Activated naive CD4-positive, alpha-beta T cell treated with anti-CD3 and anti-CD28 coated beads, Interleukin-2, amount 10 ng/mL, durations not matched to agents 7 days and 5 days (primary cell): Measurements from ENCODE around the gene CPXM2.
"Not testable (repeated sequence)": the region's sequence is repeated elsewhere in the genome, so short reads cannot be mapped to it uniquely, and the experiment has no call there.

ENCODE experiments used
- CTCF ChIA-PET: fragments of 350-600 bp; sonication (Branson Sonifier 250); formaldehyde crosslinking; loops from one replicate; lab custom pipeline; 2021; ENCODE audit warnings: antibody characterized with exemption; lab: Charles Lee
- DNase-seq: peaks from one replicate; pipeline ENCODE4 v3.0.0-alpha.2; 2020
- H3K27ac Mint-ChIP-seq: one replicate; pipeline ENCODE4 v1.8.0; 2021; ENCODE audit warnings: mild to moderate bottlenecking, moderate library complexity, mixed read lengths
- H3K27me3 Mint-ChIP-seq: one replicate; pipeline ENCODE4 v1.8.0; 2021; ENCODE audit warnings: mild to moderate bottlenecking, mixed read lengths
- H3K36me3 Mint-ChIP-seq: one replicate; pipeline ENCODE4 v1.8.0; 2021; ENCODE audit warnings: mixed read lengths
- H3K4me1 Mint-ChIP-seq: one replicate; pipeline ENCODE4 v1.8.0; 2021; ENCODE audit warnings: mixed read lengths
- H3K4me3 Mint-ChIP-seq: one replicate; pipeline ENCODE4 v1.8.0; 2021; ENCODE audit warnings: mild to moderate bottlenecking, moderate library complexity, mixed read lengths
- H3K9me3 Mint-ChIP-seq: one replicate; pipeline ENCODE4 v1.8.0; 2021; ENCODE audit warnings: mixed read lengths

Gene CPXM2

GRCh38 chr10:123741146-123741545 is 150.5 kb downstream of the CPXM2 start:
- Mint-ChIP-seq H3K4me3 (no peak overlapping the region), H3K4me1 (no peaks in the 10 kb centered on the region), H3K27me3 (no peaks in the 10 kb centered on the region), H3K9me3 (peaks cover 1% of the 10 kb centered on the region), H3K27ac (no peak overlapping the region), H3K36me3 (no peaks in the 10 kb centered on the region)
- DNase-seq = no peak
- CTCF ChIA-PET = no interaction called here

- H3K9me3 Mint-ChIP-seq, H3K4me1 Mint-ChIP-seq, H3K27me3 Mint-ChIP-seq, H3K4me3 Mint-ChIP-seq, H3K36me3 Mint-ChIP-seq, H3K27ac Mint-ChIP-seq, DNase-seq, CTCF ChIA-PET: not testable (repeated sequence)
Observed at GRCh38 chr10:123736917-123737316, 154.7 kb downstream of the CPXM2 start.

DNA sequence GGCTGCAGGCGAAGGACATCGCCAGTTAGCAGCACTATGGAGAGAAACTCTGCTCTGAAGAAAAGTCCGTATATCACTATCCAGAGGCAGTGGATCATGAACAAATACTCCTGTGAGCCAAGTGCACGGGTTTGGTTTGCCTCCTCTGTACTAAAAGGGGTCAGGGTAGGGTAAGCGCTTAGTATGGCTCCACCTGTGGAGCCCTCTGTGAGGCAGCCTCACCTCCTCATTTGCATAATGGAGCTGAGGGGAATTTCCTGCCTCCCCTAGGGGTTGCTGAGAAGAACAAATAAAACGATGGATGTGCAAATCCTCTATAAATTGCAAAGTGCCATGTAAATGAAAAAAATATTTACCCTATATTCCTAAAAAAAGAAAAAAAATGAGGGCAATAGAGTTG is 162.1 kb downstream of the CPXM2 start:
- Mint-ChIP-seq H3K27ac (no peak overlapping the region), H3K9me3 (no peaks in the 10 kb centered on the region), H3K4me3 (no peak overlapping the region), H3K36me3 (no peaks in the 10 kb centered on the region), H3K27me3 (no peaks in the 10 kb centered on the region), H3K4me1 (no peaks in the 10 kb centered on the region)
- CTCF ChIA-PET = no interaction called here
- DNase-seq = no peak

- Mint-ChIP-seq H3K4me1 (no peaks in the 10 kb centered on the region), H3K27ac (no peak overlapping the region), H3K36me3 (no peaks in the 10 kb centered on the region), H3K27me3 (no peaks in the 10 kb centered on the region), H3K4me3 (no peak overlapping the region), H3K9me3 (no peaks in the 10 kb centered on the region)
- CTCF ChIA-PET = no interaction called here
- DNase-seq = no peak
Observed at GRCh38 chr10:123726836-123727235, 164.8 kb downstream of the CPXM2 start.

- no peak for DNase-seq
- Mint-ChIP-seq H3K27me3 (no peaks in the 10 kb centered on the region), H3K9me3 (no peaks in the 10 kb centered on the region), H3K4me1 (no peaks in the 10 kb centered on the region), H3K36me3 (no peaks in the 10 kb centered on the region), H3K27ac (no peak overlapping the region), H3K4me3 (no peak overlapping the region)
- CTCF ChIA-PET = no interaction called here
Observed at GRCh38 chr10:123726381-123726780, 165.2 kb downstream of the CPXM2 start.

- Mint-ChIP-seq H3K36me3 (no peaks in the 10 kb centered on the region), H3K27me3 (no peaks in the 10 kb centered on the region), H3K9me3 (no peaks in the 10 kb centered on the region), H3K4me1 (no peaks in the 10 kb centered on the region), H3K27ac (no peak overlapping the region), H3K4me3 (no peak overlapping the region)
- CTCF ChIA-PET = no interaction called here
- no peak for DNase-seq
Observed at GRCh38 chr10:123724747-123725146, 166.9 kb downstream of the CPXM2 start.

DNA sequence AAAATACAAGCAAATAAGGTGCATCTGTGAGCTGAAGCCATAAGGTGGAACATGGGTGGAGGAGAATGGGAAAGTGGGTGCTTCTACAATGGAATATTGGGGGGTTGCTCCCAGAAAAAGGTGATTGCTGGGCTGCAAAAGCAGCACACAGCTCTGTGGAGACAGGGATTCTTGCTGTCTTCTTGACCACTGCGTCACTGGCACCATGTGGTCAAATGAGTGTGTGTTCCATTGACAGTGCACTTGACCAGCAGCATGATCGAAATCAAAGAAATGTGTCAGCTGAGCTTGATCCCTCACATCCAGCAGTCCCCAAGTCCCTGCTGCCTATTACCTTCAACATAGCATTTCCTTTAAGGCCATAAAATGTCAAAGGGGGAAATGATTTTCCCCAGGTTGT is 169.3 kb downstream of the CPXM2 start:
- H3K9me3 Mint-ChIP-seq = no peaks in the 10 kb centered on the region

GRCh38 chr10:123721441-123722049 is 170.1 kb downstream of the CPXM2 start:
- Mint-ChIP-seq H3K4me1 (no peaks in the 10 kb centered on the region), H3K27me3 (no peaks in the 10 kb centered on the region), H3K9me3 (no peaks in the 10 kb centered on the region), H3K27ac (no peak overlapping the region), H3K4me3 (no peak overlapping the region), H3K36me3 (no peaks in the 10 kb centered on the region)
- no peak for DNase-seq
- CTCF ChIA-PET = no interaction called here

More for the DNA sequence above, 169.3 kb downstream of the CPXM2 start:
- Mint-ChIP-seq H3K4me1 (no peaks in the 10 kb centered on the region), H3K27ac (no peak overlapping the region), H3K4me3 (no peak overlapping the region), H3K27me3 (no peaks in the 10 kb centered on the region), H3K36me3 (no peaks in the 10 kb centered on the region)
- no peak for DNase-seq
- CTCF ChIA-PET = no interaction called here

DNA sequence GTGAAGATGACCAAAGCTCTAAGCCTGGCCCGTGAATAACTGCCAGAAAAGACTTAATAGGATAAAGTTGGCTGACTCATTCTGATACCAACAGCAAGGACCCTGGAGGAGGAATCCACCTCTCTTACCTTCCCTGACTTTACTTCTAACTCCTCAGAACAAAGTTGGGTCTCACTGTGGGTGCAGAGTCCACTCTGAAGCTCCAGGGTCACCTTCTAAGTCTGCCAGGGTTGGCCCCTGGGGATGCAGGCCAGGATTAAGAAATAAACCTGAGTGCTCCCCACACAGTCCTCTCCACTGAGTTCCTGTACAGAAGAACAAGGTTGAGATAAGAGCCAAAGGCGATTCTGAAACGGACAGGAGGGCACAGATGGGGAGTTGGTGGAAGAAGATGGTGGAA is 171.1 kb downstream of the CPXM2 start:
- H3K4me1 Mint-ChIP-seq = no peaks in the 10 kb centered on the region
- no peak overlapping the region for H3K4me3 Mint-ChIP-seq
- no peak for DNase-seq
- no peak overlapping the region for H3K27ac Mint-ChIP-seq
- CTCF ChIA-PET = no interaction called here
- H3K27me3 Mint-ChIP-seq = no peaks in the 10 kb centered on the region
- no peaks in the 10 kb centered on the region for H3K9me3 Mint-ChIP-seq
- H3K36me3 Mint-ChIP-seq = no peaks in the 10 kb centered on the region

DNA sequence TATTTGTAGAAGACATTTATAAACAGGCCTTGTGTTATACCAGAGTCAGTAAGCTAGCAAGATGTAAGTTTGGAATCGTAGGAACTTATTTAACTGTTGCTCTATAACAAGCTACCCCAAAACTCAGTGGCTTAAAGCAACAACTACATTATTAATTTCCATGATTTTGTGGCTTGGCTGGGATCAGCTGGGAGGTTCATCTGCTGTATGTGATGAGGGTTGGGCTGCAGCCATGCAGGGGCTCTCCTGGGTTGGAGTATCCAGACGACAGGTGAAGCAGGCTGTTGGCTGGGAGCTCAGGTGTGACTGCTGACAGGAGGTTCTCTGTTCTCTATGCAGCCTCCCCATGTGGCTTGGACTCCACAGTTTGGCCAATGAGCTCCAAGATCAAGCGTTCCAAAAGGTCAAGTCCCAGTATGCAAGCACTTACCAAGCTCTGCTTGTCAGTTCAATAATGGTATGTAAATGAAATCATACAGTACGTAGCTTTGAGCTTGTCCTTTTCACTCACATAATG is 173.0 kb downstream of the CPXM2 start:
- Mint-ChIP-seq H3K4me1 (no peaks in the 10 kb centered on the region), H3K36me3 (no peaks in the 10 kb centered on the region), H3K4me3 (no peak overlapping the region), H3K27ac (peak overlapping the region; percentile 43), H3K9me3 (no peaks in the 10 kb centered on the region), H3K27me3 (no peaks in the 10 kb centered on the region)
- CTCF ChIA-PET = interaction anchor here (0.9 to 1.3 kb wide), 2 partner anchors 43 to 247 kb away, joined by 3 read pairs; no protein-coding TSS in a partner anchor
- DNase-seq = no peak

DNA sequence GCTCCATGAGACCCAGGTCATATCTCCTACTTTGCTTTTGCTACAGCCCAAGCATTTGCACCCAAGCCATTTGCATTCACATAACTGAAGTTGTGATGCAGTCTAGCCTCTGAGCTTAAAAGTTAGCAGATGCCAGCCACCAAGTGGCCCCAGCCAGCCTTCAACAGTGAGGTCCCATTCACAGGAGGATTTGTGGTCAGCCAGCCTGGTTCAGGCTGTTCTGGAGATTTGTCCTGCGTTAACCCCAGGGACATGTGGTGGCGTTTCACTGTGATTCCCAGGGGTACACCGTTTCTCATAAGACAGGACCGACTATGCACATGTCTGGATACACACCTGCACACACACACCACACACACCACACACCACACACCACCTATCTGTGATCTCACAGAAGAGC is 174.3 kb downstream of the CPXM2 start:
- Mint-ChIP-seq H3K9me3 (no peaks in the 10 kb centered on the region), H3K27ac (no peak overlapping the region), H3K4me1 (no peaks in the 10 kb centered on the region), H3K27me3 (no peaks in the 10 kb centered on the region), H3K4me3 (no peak overlapping the region), H3K36me3 (no peaks in the 10 kb centered on the region)
- no peak for DNase-seq
- CTCF ChIA-PET = interaction anchor here (1.3 kb wide), 1 partner anchor 42 kb away, joined by 3 read pairs; no protein-coding TSS in a partner anchor

- no peak overlapping the region for H3K27ac Mint-ChIP-seq
- H3K4me3 Mint-ChIP-seq = no peak overlapping the region
- H3K27me3 Mint-ChIP-seq = no peaks in the 10 kb centered on the region
Observed at GRCh38 chr10:123715546-123715945, 176.1 kb downstream of the CPXM2 start.

GRCh38 chr10:123706236-123706635 is 185.4 kb downstream of the CPXM2 start:
- no peak for DNase-seq
- H3K27ac Mint-ChIP-seq = no peak overlapping the region
- no peaks in the 10 kb centered on the region for H3K9me3 Mint-ChIP-seq
- no peak overlapping the region for H3K4me3 Mint-ChIP-seq
- peaks cover 4% of the 10 kb centered on the region for H3K27me3 Mint-ChIP-seq
- CTCF ChIA-PET = no interaction called here
- H3K4me1 Mint-ChIP-seq = no peaks in the 10 kb centered on the region
- H3K36me3 Mint-ChIP-seq = no peaks in the 10 kb centered on the region

More at GRCh38 chr10:123715546-123715945, 176.1 kb downstream of the CPXM2 start:
- no peak for DNase-seq
- Mint-ChIP-seq H3K4me1 (no peaks in the 10 kb centered on the region), H3K36me3 (no peaks in the 10 kb centered on the region), H3K9me3 (no peaks in the 10 kb centered on the region)
- CTCF ChIA-PET = no interaction called here

- CTCF ChIA-PET = no interaction called here
- Mint-ChIP-seq H3K4me1 (no peaks in the 10 kb centered on the region), H3K36me3 (no peaks in the 10 kb centered on the region), H3K27me3 (peaks cover 4% of the 10 kb centered on the region), H3K27ac (no peak overlapping the region), H3K9me3 (no peaks in the 10 kb centered on the region), H3K4me3 (no peak overlapping the region)
- no peak for DNase-seq
Observed at GRCh38 chr10:123704812-123705211, 186.8 kb downstream of the CPXM2 start.

DNA sequence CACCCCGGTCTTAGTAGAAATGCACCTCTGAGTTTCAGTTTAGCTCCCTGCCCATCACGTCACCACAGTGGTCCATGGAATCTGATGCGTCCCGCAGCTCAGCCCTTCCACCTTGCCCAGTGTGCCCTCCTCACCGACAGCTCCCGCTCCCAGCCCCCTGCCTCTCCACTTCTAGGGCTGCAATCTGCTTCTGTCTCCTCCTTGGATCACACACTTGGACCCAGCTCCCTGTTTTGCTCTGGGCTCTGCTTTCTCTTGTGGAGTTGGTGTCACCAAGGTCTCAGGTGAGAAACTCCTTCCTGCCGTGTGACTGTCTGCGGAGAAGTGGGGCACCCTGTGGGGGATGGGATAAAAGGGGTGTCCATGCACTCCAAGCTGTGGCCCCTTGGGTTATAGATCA is 187.5 kb downstream of the CPXM2 start:
- Mint-ChIP-seq H3K4me1 (no peaks in the 10 kb centered on the region), H3K27ac (no peak overlapping the region), H3K27me3 (peaks cover 4% of the 10 kb centered on the region), H3K36me3 (no peaks in the 10 kb centered on the region), H3K4me3 (no peak overlapping the region), H3K9me3 (no peaks in the 10 kb centered on the region)
- CTCF ChIA-PET = no interaction called here
- no peak for DNase-seq
